K562 (cell line): Measurements from ENCODE around the gene BLM. TPM values are rescaled to one million over a fixed set of nuclear protein-coding genes. Genes with fewer than 3 reads are reported as not detected.

Experiments
- ARHGAP35 ChIP-seq: fragments of 450-650 bp; IDR thresholded peaks from 2 replicates; pipeline ENCODE4 v1.6.1; 2018; ENCODE audit not compliant: partially characterized antibody
- E2F5 ChIP-seq: sonication (generic); formaldehyde crosslinking; IDR thresholded peaks from 2 replicates; pipeline ENCODE4 v1.8.0; 2022; ENCODE audit warnings: mild to moderate bottlenecking, missing genetic modification reagents
- EP300 ChIP-seq: IDR thresholded peaks from 2 replicates; pipeline ENCODE4 v1.6.1; 2012; ENCODE audit warnings: low read length, improper control_type of control experiment
- ETV5 ChIP-seq: sonication (generic); formaldehyde crosslinking; IDR thresholded peaks from 2 replicates; pipeline ENCODE4 v1.4.0; 2020; ENCODE audit warnings: low read depth, mild to moderate bottlenecking, missing genetic modification reagents
- FOSL1 ChIP-seq: fragments of 200-800 bp; sonication (Bioruptor generic); conservative IDR thresholded peaks from 2 replicates; pipeline ENCODE4 v1.6.1; 2016; ENCODE audit warnings: missing genetic modification characterization, missing compliant biosample characterization
- FOXJ3 ChIP-seq: sonication (generic); formaldehyde crosslinking; IDR thresholded peaks from 2 replicates; pipeline ENCODE4 v1.4.0; 2020; ENCODE audit warnings: mild to moderate bottlenecking, missing genetic modification reagents
- HDAC1 ChIP-seq, 2 experiments: fragments of 450-650 bp; IDR thresholded peaks; 2 replicates each; pipeline ENCODE4 v1.6.1; 2016 to 2017; ENCODE audit warnings: inconsistent platforms in 1 of 2, mild to moderate bottlenecking in 1 of 2, moderate library complexity in 1 of 2
- PTRF ChIP-seq: fragments of 450-650 bp; IDR thresholded peaks from 2 replicates; pipeline ENCODE4 v1.6.1; 2016; ENCODE audit warnings: mild to moderate bottlenecking, missing genetic modification characterization, missing compliant biosample characterization
- SPI1 ChIP-seq: IDR thresholded peaks from 2 replicates; pipeline ENCODE4 v1.6.1; 2011; ENCODE audit warnings: low read depth, low read length, control low read depth, borderline replicate concordance
- THRAP3 ChIP-seq: fragments of 450-650 bp; IDR thresholded peaks from 2 replicates; pipeline ENCODE4 v1.6.1; 2016; ENCODE audit warnings: mild to moderate bottlenecking, inconsistent platforms, borderline replicate concordance
- ZMIZ1 ChIP-seq, 2 experiments: fragments of 150-350 bp in 1 of 2; IDR thresholded peaks; 2 replicates each; pipeline ENCODE4 v1.6.1; 2012 to 2016; ENCODE audit warnings: low read depth in 2 of 2, low read length in 2 of 2, mild to moderate bottlenecking in 1 of 2, moderate library complexity in 1 of 2
- ZNF175 ChIP-seq: fragments of 200-800 bp; sonication (Bioruptor generic); IDR thresholded peaks from 2 replicates; pipeline ENCODE4 v1.6.1; 2016; ENCODE audit warnings: low read depth, mild to moderate bottlenecking, missing genetic modification characterization, missing compliant biosample characterization
- polyA plus RNA-seq, 8 experiments: library from polyadenylated mRNA; depleted of rRNA in 4 of 8; stranded (reverse) in 5 of 8; unstranded in 3 of 8; fragments of >200 nt; fragmentation: Nextera tagmentation in 2 of 8; fragmentation: Illumina TruSeq in 1 of 8; extraction: Ambion mirVana in 2 of 8; extraction: Trizol in 1 of 8; gene quantifications; 2 replicates each; pipeline versions ENCODE4 v1.2.1 to v1.2.3, GENCODE V29; 2011 to 2014; ENCODE audit warnings: inconsistent platforms in 1 of 8, missing spikeins in 1 of 8
- total RNA-seq, 7 experiments: library from RNA; depleted of rRNA in 6 of 7; stranded (reverse); fragments of >200 nt in 6 of 7; fragmentation: Illumina TruSeq in 2 of 7; extraction: Trizol in 2 of 7; gene quantifications; 2 replicates each; pipeline versions ENCODE4 v1.2.1 to v1.2.3, GENCODE V29; 2011 to 2021; ENCODE audit warnings: low replicate concordance in 1 of 7
- TF ChIP-seq, protein P1 (sequence below): IDR thresholded peaks from 2 replicates; pipeline ENCODE4 v1.6.1; 2012; ENCODE audit warnings: low read depth, low read length, improper control_type of control experiment, borderline replicate concordance
- TF ChIP-seq, protein P2 (sequence below): sonication (generic); formaldehyde crosslinking; IDR thresholded peaks from 2 replicates; pipeline ENCODE4 v1.8.1; 2023; ENCODE audit warnings: missing genetic modification reagents, mild to moderate bottlenecking, borderline replicate concordance
- TF ChIP-seq, protein P3 (sequence below): fragments of 250-450 bp; sonication (Bioruptor Pico); IDR thresholded peaks from 2 replicates; pipeline ENCODE4 v1.5.0; 2022; ENCODE audit warnings: mild to moderate bottlenecking

Gene BLM
- total and polyA plus RNA-seq, 9 of the 15 experiments (the other 6 are each of a cell fraction or from before 2014, with no cell fraction given), result 21.0 to 56.0 (median 43.9) TPM

GRCh38 chr15:90840954-90841353 lies 123.8 kb downstream of the BLM start (continued):
- peak in 1 of 2 experiments; percentile 95; a peak in 2 of 4 replicates for TF ChIP-seq ZMIZ1 (IDR thresholded peaks at IDR 0.05; ENCODE audit: low read depth in 2 of 2, low read length in 2 of 2)
- TF ChIP-seq, protein P1, sequence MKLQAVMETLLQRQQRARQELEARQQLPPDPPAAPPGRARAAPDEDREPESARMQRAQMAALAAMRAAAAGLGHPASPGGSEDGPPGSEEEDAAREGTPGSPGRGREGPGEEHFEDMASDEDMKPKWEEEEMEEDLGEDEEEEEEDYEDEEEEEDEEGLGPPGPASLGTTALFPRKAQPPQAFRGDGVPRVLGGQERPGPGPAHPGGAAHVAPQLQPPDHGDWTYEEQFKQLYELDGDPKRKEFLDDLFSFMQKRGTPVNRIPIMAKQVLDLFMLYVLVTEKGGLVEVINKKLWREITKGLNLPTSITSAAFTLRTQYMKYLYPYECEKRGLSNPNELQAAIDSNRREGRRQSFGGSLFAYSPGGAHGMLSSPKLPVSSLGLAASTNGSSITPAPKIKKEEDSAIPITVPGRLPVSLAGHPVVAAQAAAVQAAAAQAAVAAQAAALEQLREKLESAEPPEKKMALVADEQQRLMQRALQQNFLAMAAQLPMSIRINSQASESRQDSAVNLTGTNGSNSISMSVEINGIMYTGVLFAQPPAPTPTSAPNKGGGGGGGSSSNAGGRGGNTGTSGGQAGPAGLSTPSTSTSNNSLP, result no peak
- no peak for TF ChIP-seq ARHGAP35
- TF ChIP-seq PTRF (tag), result no peak
- peak; percentile 79 for TF ChIP-seq FOSL1 (tag)
- no peak for TF ChIP-seq FOXJ3 (CRISPR knock-in tag)
- TF ChIP-seq E2F5 (CRISPR knock-in tag), result no peak
- TF ChIP-seq, protein P2, sequence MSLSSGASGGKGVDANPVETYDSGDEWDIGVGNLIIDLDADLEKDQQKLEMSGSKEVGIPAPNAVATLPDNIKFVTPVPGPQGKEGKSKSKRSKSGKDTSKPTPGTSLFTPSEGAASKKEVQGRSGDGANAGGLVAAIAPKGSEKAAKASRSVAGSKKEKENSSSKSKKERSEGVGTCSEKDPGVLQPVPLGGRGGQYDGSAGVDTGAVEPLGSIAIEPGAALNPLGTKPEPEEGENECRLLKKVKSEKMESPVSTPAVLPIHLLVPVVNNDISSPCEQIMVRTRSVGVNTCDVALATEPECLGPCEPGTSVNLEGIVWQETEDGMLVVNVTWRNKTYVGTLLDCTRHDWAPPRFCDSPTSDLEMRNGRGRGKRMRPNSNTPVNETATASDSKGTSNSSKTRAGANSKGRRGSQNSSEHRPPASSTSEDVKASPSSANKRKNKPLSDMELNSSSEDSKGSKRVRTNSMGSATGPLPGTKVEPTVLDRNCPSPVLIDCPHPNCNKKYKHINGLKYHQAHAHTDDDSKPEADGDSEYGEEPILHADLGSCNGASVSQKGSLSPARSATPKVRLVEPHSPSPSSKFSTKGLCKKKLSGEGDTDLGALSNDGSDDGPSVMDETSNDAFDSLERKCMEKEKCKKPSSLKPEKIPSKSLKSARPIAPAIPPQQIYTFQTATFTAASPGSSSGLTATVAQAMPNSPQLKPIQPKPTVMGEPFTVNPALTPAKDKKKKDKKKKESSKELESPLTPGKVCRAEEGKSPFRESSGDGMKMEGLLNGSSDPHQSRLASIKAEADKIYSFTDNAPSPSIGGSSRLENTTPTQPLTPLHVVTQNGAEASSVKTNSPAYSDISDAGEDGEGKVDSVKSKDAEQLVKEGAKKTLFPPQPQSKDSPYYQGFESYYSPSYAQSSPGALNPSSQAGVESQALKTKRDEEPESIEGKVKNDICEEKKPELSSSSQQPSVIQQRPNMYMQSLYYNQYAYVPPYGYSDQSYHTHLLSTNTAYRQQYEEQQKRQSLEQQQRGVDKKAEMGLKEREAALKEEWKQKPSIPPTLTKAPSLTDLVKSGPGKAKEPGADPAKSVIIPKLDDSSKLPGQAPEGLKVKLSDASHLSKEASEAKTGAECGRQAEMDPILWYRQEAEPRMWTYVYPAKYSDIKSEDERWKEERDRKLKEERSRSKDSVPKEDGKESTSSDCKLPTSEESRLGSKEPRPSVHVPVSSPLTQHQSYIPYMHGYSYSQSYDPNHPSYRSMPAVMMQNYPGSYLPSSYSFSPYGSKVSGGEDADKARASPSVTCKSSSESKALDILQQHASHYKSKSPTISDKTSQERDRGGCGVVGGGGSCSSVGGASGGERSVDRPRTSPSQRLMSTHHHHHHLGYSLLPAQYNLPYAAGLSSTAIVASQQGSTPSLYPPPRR (CRISPR knock-in tag), result no peak
- TF ChIP-seq, protein P3, sequence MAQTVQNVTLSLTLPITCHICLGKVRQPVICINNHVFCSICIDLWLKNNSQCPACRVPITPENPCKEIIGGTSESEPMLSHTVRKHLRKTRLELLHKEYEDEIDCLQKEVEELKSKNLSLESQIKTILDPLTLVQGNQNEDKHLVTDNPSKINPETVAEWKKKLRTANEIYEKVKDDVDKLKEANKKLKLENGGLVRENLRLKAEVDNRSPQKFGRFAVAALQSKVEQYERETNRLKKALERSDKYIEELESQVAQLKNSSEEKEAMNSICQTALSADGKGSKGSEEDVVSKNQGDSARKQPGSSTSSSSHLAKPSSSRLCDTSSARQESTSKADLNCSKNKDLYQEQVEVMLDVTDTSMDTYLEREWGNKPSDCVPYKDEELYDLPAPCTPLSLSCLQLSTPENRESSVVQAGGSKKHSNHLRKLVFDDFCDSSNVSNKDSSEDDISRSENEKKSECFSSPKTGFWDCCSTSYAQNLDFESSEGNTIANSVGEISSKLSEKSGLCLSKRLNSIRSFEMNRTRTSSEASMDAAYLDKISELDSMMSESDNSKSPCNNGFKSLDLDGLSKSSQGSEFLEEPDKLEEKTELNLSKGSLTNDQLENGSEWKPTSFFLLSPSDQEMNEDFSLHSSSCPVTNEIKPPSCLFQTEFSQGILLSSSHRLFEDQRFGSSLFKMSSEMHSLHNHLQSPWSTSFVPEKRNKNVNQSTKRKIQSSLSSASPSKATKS (CRISPR knock-in tag), result no peak
- peak; percentile 99 for TF ChIP-seq EP300
- TF ChIP-seq SPI1, result no peak
- TF ChIP-seq ETV5, result no peak
- no peak for TF ChIP-seq ZNF175
- no peak for TF ChIP-seq THRAP3
- peak in 1 of 2 experiments; percentile 83; a peak in 2 of 4 replicates for TF ChIP-seq HDAC1 (IDR thresholded peaks at IDR 0.05)
